A549 (cell line): ENCODE results near the gene GOLGA1. TPM values are rescaled to one million over a fixed set of nuclear protein-coding genes. Genes with fewer than 3 reads are reported as not detected.
"Not testable (repeated sequence)": the region's sequence is repeated elsewhere in the genome, so short reads cannot be mapped to it uniquely, and the experiment has no call there.

Source experiments
- ATAC-seq, 2 experiments: fragments of 200-7000 bp in 1 of 2; fragments of >200 bp in 1 of 2; cut with Nextera tagmentation in 1 of 2; cut with Tn5 transposase in 1 of 2; 3 replicates each; pipeline versions ENCODE4 v1.8.0 to v1.9.1; 2018 to 2020; ENCODE audit warnings: mild to moderate bottlenecking in 1 of 2, moderate library complexity in 1 of 2
- CTCF ChIA-PET: fragments of 300-600 bp; sonication (Branson Sonifier 250); formaldehyde crosslinking; extraction: SDS; loops from one replicate; lab custom pipeline; 2021; ENCODE audit warnings: antibody characterized with exemption, inconsistent platforms; lab: Yijun Ruan, JAX
- POLR2A ChIA-PET: fragments of 350-600 bp; formaldehyde crosslinking; extraction: SDS; loops from one replicate; lab custom pipeline; 2021; ENCODE audit warnings: antibody characterized with exemption, inconsistent platforms; lab: Yijun Ruan, JAX
- DNase-seq, 2 experiments: peaks; one replicate each; pipeline versions ENCODE4 v3.0.0 to v3.0.0-alpha.2; 2011 to 2016; ENCODE audit warnings: low read depth in 1 of 2, low spot score in 1 of 2
- FAIRE-seq: peaks from 2 replicates; lab custom pipeline; 2011; peaks lifted over from hg19 to GRCh38; lab: Jason Lieb, UNC
- H3K27ac ChIP-seq, 2 experiments: fragments of >200 bp; sonication (Bioruptor Twin); formaldehyde crosslinking; 3 replicates each; pipeline ENCODE4 v1.5.1; 2016 to 2017
- H3K4me1 ChIP-seq: fragments of >200 bp; sonication (Bioruptor Twin); formaldehyde crosslinking; 3 replicates; pipeline ENCODE4 v1.6.1; 2016
- H3K4me2 ChIP-seq: fragments of >200 bp; sonication (Bioruptor Twin); formaldehyde crosslinking; 3 replicates; pipeline ENCODE4 v1.6.1; 2016
- H3K4me3 ChIP-seq: fragments of >200 bp; sonication (Bioruptor Twin); formaldehyde crosslinking; 3 replicates; pipeline ENCODE4 v1.5.1; 2016
- H3K9me3 ChIP-seq: fragments of >200 bp; sonication (Bioruptor Twin); formaldehyde crosslinking; 3 replicates; pipeline ENCODE4 v1.6.1; 2016
- ATOH8 ChIP-seq: fragments of 250-450 bp; sonication (Bioruptor Pico); IDR thresholded peaks from 2 replicates; pipeline ENCODE4 v1.5.0; 2020; ENCODE audit warnings: low read depth, mild to moderate bottlenecking, moderate library complexity
- CBX2 ChIP-seq: fragments of 200-600 bp; sonication (generic); IDR thresholded peaks from 2 replicates; pipeline ENCODE4 v1.6.1; 2016; ENCODE audit warnings: low read depth, mild to moderate bottlenecking, borderline replicate concordance
- CBX8 ChIP-seq: fragments of 200-600 bp; sonication (generic); IDR thresholded peaks from 2 replicates; pipeline ENCODE4 v1.6.1; 2016
- CHD2 ChIP-seq: fragments of 150-350 bp; IDR thresholded peaks from 2 replicates; pipeline ENCODE4 v1.6.1; 2014; ENCODE audit warnings: low read length; ENCODE audit not compliant: partially characterized antibody
- CTCF ChIP-seq: fragments of >200 bp; sonication (Bioruptor Twin); formaldehyde crosslinking; IDR thresholded peaks from 3 replicates; pipeline ENCODE4 v1.5.1; 2016
- ELK1 ChIP-seq: fragments of 150-350 bp; IDR thresholded peaks from 2 replicates; pipeline ENCODE4 v1.6.1; 2014; ENCODE audit warnings: low read depth, mild to moderate bottlenecking, low read length
- EP300 ChIP-seq, 2 experiments: fragments of >200 bp; sonication (Bioruptor Twin); formaldehyde crosslinking; IDR thresholded peaks; 2 replicates in 1 of 2; 3 replicates in 1 of 2; pipeline ENCODE4 v1.6.1; 2016 to 2017
- FOSB ChIP-seq: fragments of 250-450 bp; sonication (Bioruptor Pico); IDR thresholded peaks from 2 replicates; pipeline ENCODE4 v1.5.0; 2020; ENCODE audit warnings: mild to moderate bottlenecking, moderate library complexity
- FOSL2 ChIP-seq, 2 experiments: fragments of 450-650 bp in 1 of 2; fragments of >200 bp in 1 of 2; sonication (Bioruptor Twin) in 1 of 2; formaldehyde crosslinking; IDR thresholded peaks; 2 replicates each; pipeline versions ENCODE4 v1.5.0 to v1.6.1; 2016 to 2020; ENCODE audit warnings: mild to moderate bottlenecking in 1 of 2, moderate library complexity in 1 of 2
- HDAC2 ChIP-seq: fragments of 200-600 bp; sonication (generic); IDR thresholded peaks from 2 replicates; pipeline ENCODE4 v1.6.1; 2016
- HES2 ChIP-seq: fragments of >200 bp; sonication (Bioruptor Twin); formaldehyde crosslinking; IDR thresholded peaks from 2 replicates; pipeline ENCODE4 v1.6.1; 2016
- HEYL ChIP-seq: fragments of 250-450 bp; sonication (Bioruptor Pico); IDR thresholded peaks from 2 replicates; pipeline ENCODE4 v1.8.0; 2021; ENCODE audit warnings: mild to moderate bottlenecking, moderate library complexity
- HOXA7 ChIP-seq: fragments of 250-450 bp; sonication (Bioruptor Pico); IDR thresholded peaks from 2 replicates; pipeline ENCODE4 v1.5.0; 2020; ENCODE audit warnings: mild to moderate bottlenecking, moderate library complexity
- JUNB ChIP-seq: fragments of >200 bp; sonication (Bioruptor Twin); formaldehyde crosslinking; IDR thresholded peaks from 2 replicates; pipeline ENCODE4 v1.6.1; 2016
- KDM5A ChIP-seq: fragments of 200-600 bp; sonication (generic); IDR thresholded peaks from 2 replicates; pipeline ENCODE4 v1.6.1; 2016; ENCODE audit warnings: antibody characterized with exemption, mild to moderate bottlenecking
- MAFK ChIP-seq: fragments of 450-650 bp; IDR thresholded peaks from 2 replicates; pipeline ENCODE4 v1.6.1; 2014; ENCODE audit not compliant: partially characterized antibody
- MAX ChIP-seq: IDR thresholded peaks from 2 replicates; pipeline ENCODE4 v1.6.1; 2012
- PHF8 ChIP-seq: fragments of 200-600 bp; sonication (generic); IDR thresholded peaks from 2 replicates; pipeline ENCODE4 v1.6.1; 2016; ENCODE audit warnings: low read depth, mild to moderate bottlenecking, antibody characterized with exemption, moderate library complexity, borderline replicate concordance
- POLR2A ChIP-seq: IDR thresholded peaks from 2 replicates; pipeline ENCODE4 v1.6.1; 2012; ENCODE audit warnings: mild to moderate bottlenecking, low read length
- POLR2AphosphoS2 ChIP-seq: conservative IDR thresholded peaks from 2 replicates; pipeline ENCODE4 v1.6.1; 2012; ENCODE audit warnings: low read length, improper control_type of control experiment, inconsistent platforms
- RARB ChIP-seq: fragments of 250-450 bp; sonication (Bioruptor Pico); IDR thresholded peaks from 2 replicates; pipeline ENCODE4 v1.8.0; 2021; ENCODE audit warnings: mild to moderate bottlenecking, moderate library complexity
- RCOR1 ChIP-seq: fragments of 150-350 bp; IDR thresholded peaks from 2 replicates; pipeline ENCODE4 v1.6.1; 2014; ENCODE audit warnings: antibody characterized with exemption, low read length, low read depth
- RFX5 ChIP-seq: fragments of 450-650 bp; IDR thresholded peaks from 2 replicates; pipeline ENCODE4 v1.7.1; 2014; ENCODE audit warnings: antibody characterized with exemption, mild to moderate bottlenecking, moderate library complexity
- RNF2 ChIP-seq: fragments of 200-600 bp; sonication (generic); IDR thresholded peaks from 2 replicates; pipeline ENCODE4 v1.6.1; 2016; ENCODE audit warnings: low read depth, mild to moderate bottlenecking, antibody characterized with exemption, moderate library complexity, borderline replicate concordance
- SMC3 ChIP-seq: fragments of >200 bp; sonication (Bioruptor Twin); formaldehyde crosslinking; IDR thresholded peaks from 3 replicates; pipeline ENCODE4 v1.6.1; 2018; ENCODE audit warnings: inconsistent platforms
- TFCP2L1 ChIP-seq: fragments of 250-450 bp; sonication (Bioruptor Pico); IDR thresholded peaks from 2 replicates; pipeline ENCODE4 v1.5.0; 2021; ENCODE audit warnings: mild to moderate bottlenecking
- ZC3H11A ChIP-seq: fragments of 450-650 bp; IDR thresholded peaks from 2 replicates; pipeline ENCODE4 v1.6.1; 2014; ENCODE audit warnings: antibody characterized with exemption, mild to moderate bottlenecking
- ZNF302 ChIP-seq: fragments of 250-450 bp; sonication (Bioruptor Pico); IDR thresholded peaks from 2 replicates; pipeline ENCODE4 v1.9.0; 2021; ENCODE audit warnings: inconsistent platforms, mild to moderate bottlenecking, moderate library complexity
- ZSCAN20 ChIP-seq: fragments of 250-450 bp; sonication (Bioruptor Pico); IDR thresholded peaks from 2 replicates; pipeline ENCODE4 v1.8.0; 2022; ENCODE audit warnings: mild to moderate bottlenecking, moderate library complexity
- WGBS: methylation state at CpG from one replicate; pipeline ENCODE4 v1.1.6; 2017; ENCODE audit errors: missing lambda C conversion rate; 5-methylcytosine and 5-hydroxymethylcytosine counted together
- polyA plus RNA-seq, 4 experiments: library from polyadenylated mRNA; depleted of rRNA in 3 of 4; stranded (reverse); fragments of >200 nt; fragmentation: RNase III in 1 of 4; extraction: RNeasy Plus Mini Kit Qiagen cat#74134 plus additional on column Dnase treatment in 1 of 4; gene quantifications; 2 replicates in 3 of 4; 3 replicates in 1 of 4; pipeline ENCODE4 v1.2.3, GENCODE V29; 2011 to 2017

The GOLGA1 gene
- polyA plus RNA-seq, 2 of the 4 experiments (the other 2 are of a cell fraction), result 10.0 to 19.4 TPM

GRCh38 chr9:124929464-124929863 is 11.4 kb downstream of the GOLGA1 start:
- no peak for ATAC-seq
- 94% methylated on average over 3 of the region's 3 CpGs for WGBS
- TF ChIP-seq ZC3H11A, result no peak
- no peak for TF ChIP-seq FOSL2 (IDR thresholded peaks at IDR 0.05)
- no peak for TF ChIP-seq FOSL2 (CRISPR knock-in tag; IDR thresholded peaks at IDR 0.05)
- no peak for TF ChIP-seq POLR2AphosphoS2
- TF ChIP-seq MAX, result no peak
- no peak for TF ChIP-seq HEYL (CRISPR knock-in tag)
- TF ChIP-seq POLR2A, result no peak
- TF ChIP-seq RFX5, result no peak
- no peak for TF ChIP-seq ATOH8 (CRISPR knock-in tag)
- TF ChIP-seq CTCF, result no peak
- no peak for TF ChIP-seq RCOR1
- no peak for TF ChIP-seq JUNB
- TF ChIP-seq RNF2, result no peak
- no peak for TF ChIP-seq CBX2
- no peak for TF ChIP-seq FOSB (CRISPR knock-in tag)
- Histone ChIP-seq H3K4me2 (no peak overlapping the region), H3K27ac (no peak overlapping the region), H3K4me3 (no peak overlapping the region), H3K4me1 (no peaks in the 10 kb centered on the region), H3K9me3 (no peaks in the 10 kb centered on the region)
- no peak for FAIRE-seq
- no peak for DNase-seq
- CTCF ChIA-PET, result interaction anchor here (1.1 to 1.2 kb wide), 3 partner anchors 67 to 213 kb away, joined by 3 to 4 read pairs (median 3); partner anchors contain the start of genes ARPC5L and SCAI
- POLR2A ChIA-PET, result no interaction called here

GRCh38 chr9:124928116-124928515 is 12.8 kb downstream of the GOLGA1 start:
- POLR2A ChIA-PET, result no interaction called here
- DNase-seq (no peak), ATAC-seq (no peak), FAIRE-seq (no peak)
- 89% methylated on average over 3 of the region's 3 CpGs for WGBS
- Histone ChIP-seq H3K27ac (no peak overlapping the region), H3K4me2 (no peak overlapping the region), H3K4me3 (no peak overlapping the region), H3K4me1 (no peaks in the 10 kb centered on the region), H3K9me3 (no peaks in the 10 kb centered on the region)
- CTCF ChIA-PET, result no interaction called here
- TF ChIP-seq ZSCAN20 (no peak), PHF8 (no peak), JUNB (no peak), CBX8 (no peak), EP300 (IDR thresholded peaks at IDR 0.05) (no peak), HOXA7 (no peak), HDAC2 (no peak), KDM5A (no peak), ZNF302 (CRISPR knock-in tag) (no peak), SMC3 (no peak), CHD2 (no peak), ZC3H11A (no peak), MAFK (no peak), ELK1 (no peak), RARB (CRISPR knock-in tag) (no peak), TFCP2L1 (no peak), RFX5 (no peak), HES2 (no peak)
- TF ChIP-seq, all 56 proteins: peak for 0

- H3K27ac ChIP-seq, H3K4me1 ChIP-seq, H3K4me3 ChIP-seq, H3K9me3 ChIP-seq, H3K4me2 ChIP-seq, DNase-seq, POLR2A ChIA-PET, ATAC-seq, FAIRE-seq: not testable (repeated sequence)
- WGBS, result 88% methylated on average over 6 of the region's 6 CpGs
- CTCF ChIA-PET, result interaction anchor here (0.7 to 0.9 kb wide), 2 partner anchors 137 to 555 kb away, joined by 3 read pairs; no protein-coding TSS in a partner anchor
Measured at GRCh38 chr9:124920394-124920793, 20.5 kb downstream of the GOLGA1 start.
